GM12864 (cell line): ENCODE data around the gene TAGLN2.

Source experiments
- DNase-seq: peaks from one replicate; pipeline ENCODE4 v3.0.0-alpha.2; 2011; ENCODE audit warnings: low read depth
- H3K4me3 ChIP-seq: 2 replicates; pipeline ENCODE4 v1.5.1; 2011; ENCODE audit warnings: mild to moderate bottlenecking, low read depth, low read length, control low read depth
- CTCF ChIP-seq: IDR thresholded peaks from 2 replicates; pipeline ENCODE4 v1.5.1; 2011; ENCODE audit warnings: low read depth, mild to moderate bottlenecking, moderate library complexity, low read length, control low read depth, inconsistent platforms; ENCODE audit errors: missing control alignments

TAGLN2 gene

GRCh38 chr1:159883134-159883533, 42.2 kb downstream of the TAGLN2 start:
- H3K4me3 ChIP-seq: no peak overlapping the region
- no peak for DNase-seq
- no peak for TF ChIP-seq CTCF

GRCh38 chr1:159882527-159882862, 42.8 kb downstream of the TAGLN2 start:
- no peak overlapping the region for H3K4me3 ChIP-seq
- TF ChIP-seq CTCF: no peak

GRCh38 chr1:159881622-159882526, 43.4 kb downstream of the TAGLN2 start:
- no peak for TF ChIP-seq CTCF
- H3K4me3 ChIP-seq: no peak overlapping the region
- DNase-seq: no peak

More at GRCh38 chr1:159882527-159882862, 42.8 kb downstream of the TAGLN2 start:
- no peak for DNase-seq

DNA sequence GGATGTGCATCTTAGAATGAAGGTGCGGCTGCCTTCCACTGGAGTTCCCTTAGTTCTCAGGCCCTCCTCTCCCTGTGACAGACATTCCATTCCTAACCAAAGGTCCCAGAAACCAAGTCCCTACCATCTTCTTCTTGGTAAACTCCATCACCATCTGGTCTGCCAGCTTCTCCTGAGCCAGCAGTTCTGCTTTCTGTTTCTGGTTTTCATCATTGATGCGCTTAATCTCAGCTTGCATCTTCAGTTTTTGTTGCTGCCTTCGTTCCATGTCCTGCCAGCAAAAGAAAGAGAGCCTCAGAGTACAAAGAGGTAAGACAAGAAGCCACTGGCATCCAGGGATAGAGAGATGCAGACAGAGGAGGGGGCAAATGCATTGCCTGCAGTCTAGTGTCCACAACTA, 44.9 kb downstream of the TAGLN2 start:
- no peak for TF ChIP-seq CTCF
- DNase-seq: no peak
- no peak overlapping the region for H3K4me3 ChIP-seq

DNA sequence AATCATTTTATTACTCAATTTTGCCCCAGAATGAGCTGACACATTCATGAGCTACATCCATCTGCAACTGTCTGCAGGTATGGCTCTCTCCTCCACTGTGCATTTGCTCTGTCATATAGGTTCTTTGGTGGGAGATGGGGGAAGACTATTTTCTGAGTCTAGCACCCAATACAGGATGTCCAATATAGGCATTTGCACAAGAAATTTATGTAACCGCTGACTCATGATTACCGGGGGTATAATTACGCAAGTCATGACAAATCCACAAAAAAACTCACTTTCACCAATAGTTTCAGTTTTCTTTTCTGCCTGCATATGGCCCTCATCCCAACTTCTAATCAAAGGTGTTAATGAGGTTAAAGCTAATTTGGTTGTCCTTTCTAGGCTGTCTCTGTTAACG, 45.3 kb downstream of the TAGLN2 start:
- DNase-seq: no peak
- no peak for TF ChIP-seq CTCF
- no peak overlapping the region for H3K4me3 ChIP-seq

GRCh38 chr1:159879136-159879535, 46.2 kb downstream of the TAGLN2 start:
- no peak overlapping the region for H3K4me3 ChIP-seq
- no peak for TF ChIP-seq CTCF
- DNase-seq: no peak
